Hepatocyte (in vitro differentiated cells): ENCODE results near the gene HTRA1. TPM values are rescaled to one million over a fixed set of nuclear protein-coding genes. Genes with fewer than 3 reads are reported as not detected.

Experiments used
- DNase-seq: peaks from one replicate; pipeline ENCODE4 v3.0.0-alpha.2; 2016; ENCODE audit warnings: low spot score
- H2AFZ ChIP-seq: fragments of 200-600 bp; sonication (generic); 2 replicates; pipeline ENCODE4 v1.6.0; 2016; ENCODE audit warnings: antibody characterized with exemption, mild to moderate bottlenecking
- H3K27ac ChIP-seq: fragments of 200-600 bp; sonication (generic); 2 replicates; pipeline ENCODE4 v1.5.1; 2016; ENCODE audit warnings: mild to moderate bottlenecking
- H3K27me3 ChIP-seq: fragments of 200-600 bp; sonication (generic); 2 replicates; pipeline ENCODE4 v1.6.1; 2016
- H3K36me3 ChIP-seq: fragments of 200-600 bp; sonication (generic); replicated peaks from 2 replicates; pipeline ENCODE4 v1.5.1; 2016; ENCODE audit warnings: low read depth; ENCODE audit not compliant: insufficient read depth
- H3K4me1 ChIP-seq: fragments of 200-600 bp; sonication (generic); 2 replicates; pipeline ENCODE4 v1.5.1; 2016; ENCODE audit warnings: mild to moderate bottlenecking, moderate library complexity; ENCODE audit not compliant: insufficient read depth
- H3K4me2 ChIP-seq: fragments of 200-600 bp; sonication (generic); 2 replicates; pipeline ENCODE4 v1.6.0; 2016
- H3K4me3 ChIP-seq: fragments of 200-600 bp; sonication (generic); 2 replicates; pipeline ENCODE4 v1.5.1; 2016; ENCODE audit warnings: mild to moderate bottlenecking
- H3K79me2 ChIP-seq: fragments of 200-600 bp; sonication (generic); 2 replicates; pipeline ENCODE4 v1.6.0; 2017; ENCODE audit warnings: mild to moderate bottlenecking
- H3K9me2 ChIP-seq: fragments of 200-600 bp; sonication (generic); replicated peaks from 2 replicates; pipeline ENCODE4 v1.6.0; 2017; ENCODE audit warnings: mild to moderate bottlenecking; ENCODE audit not compliant: insufficient read depth
- H3K9me3 ChIP-seq: fragments of 200-600 bp; sonication (generic); 2 replicates; pipeline ENCODE4 v1.5.1; 2016; ENCODE audit warnings: low read depth, mild to moderate bottlenecking
- H4K20me1 ChIP-seq: fragments of 200-600 bp; sonication (generic); 2 replicates; pipeline ENCODE4 v1.6.0; 2016; ENCODE audit warnings: mild to moderate bottlenecking; ENCODE audit not compliant: insufficient read depth, poor library complexity, severe bottlenecking
- EZH2 ChIP-seq: fragments of 200-600 bp; sonication (generic); IDR thresholded peaks from 2 replicates; pipeline ENCODE4 v1.6.1; 2016; ENCODE audit warnings: antibody characterized with exemption, mild to moderate bottlenecking, borderline replicate concordance
- EZH2phosphoT487 ChIP-seq: fragments of 200-600 bp; sonication (generic); IDR thresholded peaks from one replicate; pipeline ENCODE4 v1.6.1; 2018; ENCODE audit warnings: antibody characterized with exemption, mild to moderate bottlenecking, low read depth, moderate library complexity; ENCODE audit not compliant: unreplicated experiment, severe bottlenecking
- WGBS: methylation state at CpG from one replicate; pipeline ENCODE4 v1.1.6; 2016; ENCODE audit warnings: low lambda C conversion rate; ENCODE audit errors: missing lambda C conversion rate; 5-methylcytosine and 5-hydroxymethylcytosine counted together
- polyA plus RNA-seq: library from polyadenylated mRNA; unstranded; fragments of >200 nt; fragmentation: Nextera tagmentation; extraction: Ambion mirVana; gene quantifications from 2 replicates; pipeline ENCODE4 v1.2.1, GENCODE V29; 2016
- total RNA-seq: library from RNA; depleted of rRNA; stranded (reverse); fragments of >200 nt; gene quantifications from 2 replicates; pipeline ENCODE4 v1.2.3, GENCODE V29; 2014
- TF ChIP-seq, protein P1 (sequence below): fragments of 200-600 bp; sonication (generic); IDR thresholded peaks from 2 replicates; pipeline ENCODE4 v1.5.1; 2016; ENCODE audit warnings: antibody characterized with exemption, mild to moderate bottlenecking; ENCODE audit not compliant: poor library complexity

The HTRA1 gene
- total and polyA plus RNA-seq, 2 experiments from 2014 or later: 91.9 to 160 TPM

DNA sequence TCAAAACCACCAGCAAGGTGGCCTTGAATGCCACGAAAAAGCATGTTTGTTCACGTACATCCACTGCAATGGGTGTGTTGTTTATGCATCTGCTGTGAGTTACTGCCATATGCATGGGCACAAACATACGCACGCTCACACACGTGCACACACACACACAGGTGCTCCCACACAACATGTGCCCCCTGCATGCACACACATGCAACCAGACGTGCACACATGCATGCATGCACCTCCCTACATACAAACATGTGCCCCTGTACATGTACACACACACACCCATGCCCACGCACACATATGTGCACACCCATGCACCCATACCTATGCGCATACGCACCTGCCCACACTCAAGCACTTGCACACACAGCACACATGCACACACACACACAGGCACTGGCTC is 89.1 kb downstream of the HTRA1 start:
- Histone ChIP-seq H3K4me2 (no peak overlapping the region), H3K27me3 (no peaks in the 10 kb centered on the region), H3K4me3 (no peak overlapping the region), H3K36me3 (no peaks in the 10 kb centered on the region), H3K4me1 (peaks cover 11% of the 10 kb centered on the region), H3K9me3 (no peaks in the 10 kb centered on the region), H2AFZ (no peak overlapping the region), H3K79me2 (no peaks in the 10 kb centered on the region), H3K27ac (no peak overlapping the region), H4K20me1 (no peaks in the 10 kb centered on the region), H3K9me2 (no peaks in the 10 kb centered on the region)
- no peak for TF ChIP-seq EZH2
- TF ChIP-seq, protein P1, sequence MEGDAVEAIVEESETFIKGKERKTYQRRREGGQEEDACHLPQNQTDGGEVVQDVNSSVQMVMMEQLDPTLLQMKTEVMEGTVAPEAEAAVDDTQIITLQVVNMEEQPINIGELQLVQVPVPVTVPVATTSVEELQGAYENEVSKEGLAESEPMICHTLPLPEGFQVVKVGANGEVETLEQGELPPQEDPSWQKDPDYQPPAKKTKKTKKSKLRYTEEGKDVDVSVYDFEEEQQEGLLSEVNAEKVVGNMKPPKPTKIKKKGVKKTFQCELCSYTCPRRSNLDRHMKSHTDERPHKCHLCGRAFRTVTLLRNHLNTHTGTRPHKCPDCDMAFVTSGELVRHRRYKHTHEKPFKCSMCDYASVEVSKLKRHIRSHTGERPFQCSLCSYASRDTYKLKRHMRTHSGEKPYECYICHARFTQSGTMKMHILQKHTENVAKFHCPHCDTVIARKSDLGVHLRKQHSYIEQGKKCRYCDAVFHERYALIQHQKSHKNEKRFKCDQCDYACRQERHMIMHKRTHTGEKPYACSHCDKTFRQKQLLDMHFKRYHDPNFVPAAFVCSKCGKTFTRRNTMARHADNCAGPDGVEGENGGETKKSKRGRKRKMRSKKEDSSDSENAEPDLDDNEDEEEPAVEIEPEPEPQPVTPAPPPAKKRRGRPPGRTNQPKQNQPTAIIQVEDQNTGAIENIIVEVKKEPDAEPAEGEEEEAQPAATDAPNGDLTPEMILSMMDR: no peak
- no peak for TF ChIP-seq EZH2phosphoT487
- no peak for DNase-seq
- 95% methylated on average over 9 of the region's 9 CpGs for WGBS

DNA sequence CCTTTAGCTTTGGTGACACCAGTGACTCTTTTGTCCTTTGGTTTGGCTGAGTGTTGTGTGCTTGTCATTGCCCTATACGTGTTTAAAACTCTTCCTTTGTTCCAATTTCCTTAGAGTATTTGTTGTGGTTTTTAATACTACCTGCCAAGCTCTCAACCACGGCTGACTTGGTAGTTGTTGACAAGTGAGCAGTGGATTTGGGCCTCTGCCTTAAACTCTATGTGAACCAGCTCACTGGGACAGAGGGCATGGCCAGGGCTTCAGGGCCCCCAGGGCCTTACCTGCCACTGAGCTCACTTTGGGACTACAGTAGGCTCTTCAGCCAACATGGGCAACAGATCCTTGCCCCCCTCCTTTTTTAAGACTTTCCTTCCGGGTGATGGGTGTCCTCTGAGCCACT is 89.6 kb downstream of the HTRA1 start:
- DNase-seq: no peak
- Histone ChIP-seq H4K20me1 (no peaks in the 10 kb centered on the region), H3K27me3 (no peaks in the 10 kb centered on the region), H3K9me3 (no peaks in the 10 kb centered on the region), H2AFZ (no peak overlapping the region), H3K4me3 (no peak overlapping the region), H3K36me3 (no peaks in the 10 kb centered on the region), H3K4me1 (peaks cover 11% of the 10 kb centered on the region), H3K4me2 (no peak overlapping the region), H3K79me2 (no peaks in the 10 kb centered on the region), H3K27ac (no peak overlapping the region), H3K9me2 (no peaks in the 10 kb centered on the region)
- WGBS: 72% methylated on average over 3 of the region's 3 CpGs
- TF ChIP-seq EZH2: no peak
- TF ChIP-seq EZH2phosphoT487: no peak
- TF ChIP-seq, protein P1: no peak

DNA sequence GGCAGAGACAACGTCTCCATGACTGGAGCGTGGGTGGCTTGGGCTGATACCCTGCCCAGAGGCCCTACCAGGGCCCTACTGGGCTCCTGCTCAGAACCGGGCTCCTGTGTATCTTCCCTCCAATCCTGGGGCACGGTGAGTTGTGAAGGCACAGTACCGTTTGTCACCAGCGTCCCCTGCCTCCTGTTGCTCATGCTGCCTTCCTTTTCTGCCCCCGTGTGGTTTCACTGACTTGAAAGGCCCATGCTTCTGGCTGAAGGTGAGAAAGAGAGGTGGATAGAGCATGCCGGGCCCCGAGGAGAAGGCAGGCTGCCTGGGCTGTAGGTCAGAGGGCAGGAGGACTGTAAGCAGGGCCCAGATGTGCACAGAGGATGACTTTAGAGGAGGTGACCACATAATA is 90.1 kb downstream of the HTRA1 start:
- H2AFZ ChIP-seq: no peak overlapping the region
- H3K4me3 ChIP-seq: no peak overlapping the region
- TF ChIP-seq EZH2phosphoT487 (no peak), EZH2 (no peak)
- TF ChIP-seq, protein P1: no peak
- no peak for DNase-seq
- H3K4me2 ChIP-seq: no peak overlapping the region
- no peaks in the 10 kb centered on the region for H3K36me3 ChIP-seq
- WGBS: 73% methylated on average over 9 of the region's 9 CpGs
- H3K9me2 ChIP-seq: no peaks in the 10 kb centered on the region
- H3K27ac ChIP-seq: no peak overlapping the region
- no peaks in the 10 kb centered on the region for H3K27me3 ChIP-seq
- H3K4me1 ChIP-seq: peaks cover 11% of the 10 kb centered on the region
- no peaks in the 10 kb centered on the region for H3K9me3 ChIP-seq
- H3K79me2 ChIP-seq: no peaks in the 10 kb centered on the region
- H4K20me1 ChIP-seq: no peaks in the 10 kb centered on the region

DNA sequence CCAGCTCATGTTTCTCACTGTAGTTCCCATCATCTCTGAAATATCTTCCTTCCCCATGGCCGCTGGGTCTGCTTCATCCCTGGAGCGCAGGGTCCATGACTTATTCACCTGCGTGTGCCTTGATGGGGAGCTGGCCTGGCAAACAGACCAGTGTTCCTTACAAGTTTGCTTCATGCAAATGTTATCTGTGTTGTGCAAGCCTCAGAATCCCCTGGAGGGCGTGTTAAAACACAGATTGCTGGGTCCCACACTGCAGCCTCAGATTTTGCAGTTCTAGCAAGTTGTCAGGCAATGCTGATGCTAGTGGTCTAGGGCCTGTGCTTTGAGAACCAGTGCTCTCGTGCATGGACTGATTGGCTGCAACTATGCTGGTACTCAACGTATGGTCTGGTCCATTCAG is 92.0 kb downstream of the HTRA1 start:
- WGBS: 82% methylated on average over 6 of the region's 6 CpGs
- Histone ChIP-seq H3K9me3 (no peaks in the 10 kb centered on the region), H3K27me3 (no peaks in the 10 kb centered on the region), H2AFZ (no peak overlapping the region), H3K27ac (no peak overlapping the region), H3K4me3 (no peak overlapping the region), H3K4me2 (no peak overlapping the region), H4K20me1 (no peaks in the 10 kb centered on the region), H3K9me2 (no peaks in the 10 kb centered on the region), H3K79me2 (no peaks in the 10 kb centered on the region), H3K36me3 (no peaks in the 10 kb centered on the region), H3K4me1 (peaks cover 5% of the 10 kb centered on the region)
- DNase-seq: no peak
- no peak for TF ChIP-seq EZH2
- no peak for TF ChIP-seq EZH2phosphoT487
- TF ChIP-seq, protein P1: no peak
